ENCODE measurements around the gene SLC44A5.

SLC44A5 gene

GRCh38 chr1:75174031-75174760, 436.7 kb downstream of the SLC44A5 start:
- DNase-seq (ENCODE audit: low spot score) = no peak

GRCh38 chr1:75172556-75172955, 438.4 kb downstream of the SLC44A5 start:
- no peak for DNase-seq (ENCODE audit: low spot score)

GRCh38 chr1:75171876-75172275, 439.0 kb downstream of the SLC44A5 start:
- DNase-seq (ENCODE audit: low spot score) = no peak

DNA sequence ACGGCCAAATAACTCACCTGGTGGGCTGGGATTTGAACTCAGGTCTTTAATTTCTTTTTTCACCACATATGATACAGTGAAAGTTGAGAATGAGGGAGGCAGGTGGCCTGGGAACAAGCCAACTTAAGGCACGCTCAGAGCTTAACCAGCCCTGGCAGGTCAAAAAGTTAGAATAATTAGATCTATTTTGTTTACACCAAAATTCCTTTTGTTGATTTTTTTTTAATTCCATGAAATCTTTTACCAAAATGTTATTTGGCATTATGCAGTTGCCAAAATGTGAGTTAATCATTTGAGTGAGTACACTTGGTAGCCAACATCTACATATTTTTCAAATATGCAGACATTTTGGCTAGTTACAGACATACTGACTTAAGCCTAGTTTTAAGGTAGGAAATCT, 439.9 kb downstream of the SLC44A5 start:
- no peak for DNase-seq (ENCODE audit: low spot score)

DNA sequence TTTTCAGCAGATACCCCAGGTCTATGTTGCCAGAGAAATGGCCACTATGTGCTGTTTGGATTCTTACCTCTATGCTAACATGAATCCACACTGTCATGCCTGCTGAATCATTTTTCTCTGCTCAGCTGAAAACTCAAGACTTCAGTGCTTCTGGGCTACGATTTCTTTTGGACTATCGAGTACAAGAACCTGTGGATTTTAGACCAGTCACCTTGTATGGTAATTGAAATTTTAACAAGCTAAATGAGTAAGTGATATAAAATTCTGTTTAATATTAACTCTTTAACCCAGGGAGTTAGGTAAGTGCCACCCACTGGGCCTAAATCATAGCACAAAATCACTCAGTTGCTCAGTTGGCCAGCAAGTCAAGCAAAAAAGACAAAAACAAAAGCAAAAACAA, 440.9 kb downstream of the SLC44A5 start:
- no peak for DNase-seq (ENCODE audit: low spot score)

- no peak for DNase-seq (ENCODE audit: low spot score)
Observed at GRCh38 chr1:75166821-75167220, 444.1 kb downstream of the SLC44A5 start.

GRCh38 chr1:75165264-75165663, 445.6 kb downstream of the SLC44A5 start:
- no peak for DNase-seq (ENCODE audit: low spot score)

DNA sequence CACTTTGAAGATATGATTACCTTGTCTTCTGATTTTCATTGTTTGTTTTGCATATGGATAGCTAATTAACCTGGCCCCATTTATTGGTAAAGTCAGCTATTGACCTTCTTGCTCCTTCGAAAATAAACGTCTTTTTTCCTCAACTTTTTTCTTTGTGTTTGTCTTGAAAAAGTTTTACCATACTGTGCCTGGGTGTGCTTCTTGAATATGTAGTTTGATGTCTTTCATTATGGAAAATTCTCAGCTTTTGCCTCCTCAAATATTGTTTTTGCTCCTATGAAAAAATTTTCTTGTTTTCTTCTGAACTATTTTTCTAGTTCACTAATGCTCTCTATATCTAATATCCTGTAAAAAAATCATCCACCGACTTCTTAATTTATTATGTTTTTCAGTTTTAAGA, 451.8 kb downstream of the SLC44A5 start:
- no peak for DNase-seq (ENCODE audit: low spot score)
